GM21723 (cell line): ENCODE results near the gene TNFAIP8.

ENCODE experiments used
- ATAC-seq: cut with Tn5 transposase; IDR thresholded peaks from one replicate; pipeline ENCODE4 v1.9.1; 2021; ENCODE audit warnings: mild to moderate bottlenecking, moderate library complexity; ENCODE audit not compliant: unreplicated experiment

The TNFAIP8 gene

GRCh38 chr5:119345861-119346260, 10.0 kb upstream of the TNFAIP8 start:
- ATAC-seq = no peak

GRCh38 chr5:119346394-119346793, 9.4 kb upstream of the TNFAIP8 start:
- no peak for ATAC-seq

- ATAC-seq = no peak
Observed at GRCh38 chr5:119347574-119347973, 8.2 kb upstream of the TNFAIP8 start.

- ATAC-seq = no peak
Observed at GRCh38 chr5:119347991-119348390, 7.8 kb upstream of the TNFAIP8 start.

GRCh38 chr5:119353213-119353612, 2.6 kb upstream of the TNFAIP8 start:
- ATAC-seq = no peak

GRCh38 chr5:119353686-119354366, 2.0 kb upstream of the TNFAIP8 start:
- peak; percentile 64 for ATAC-seq

- peak; percentile 16 for ATAC-seq
Observed at GRCh38 chr5:119354537-119355243, 1.1 kb upstream of the TNFAIP8 start.

GRCh38 chr5:119355244-119355638, 578 bp upstream of the TNFAIP8 start:
- no peak for ATAC-seq

- ATAC-seq = no peak
Observed at GRCh38 chr5:119356612-119357188, 881 bp downstream of the TNFAIP8 start.

- no peak for ATAC-seq
Observed at GRCh38 chr5:119357270-119357669, 1.5 kb downstream of the TNFAIP8 start.

- ATAC-seq = no peak
Observed at GRCh38 chr5:119357808-119358529, 2.1 kb downstream of the TNFAIP8 start.

- ATAC-seq = no peak
Observed at GRCh38 chr5:119358530-119358900, 2.7 kb downstream of the TNFAIP8 start.

GRCh38 chr5:119358901-119359603, 3.2 kb downstream of the TNFAIP8 start:
- no peak for ATAC-seq

- no peak for ATAC-seq
Observed at GRCh38 chr5:119359737-119360413, 4.1 kb downstream of the TNFAIP8 start.

- no peak for ATAC-seq
Observed at GRCh38 chr5:119360905-119361593, 5.2 kb downstream of the TNFAIP8 start.

GRCh38 chr5:119361594-119362125, 5.8 kb downstream of the TNFAIP8 start:
- no peak for ATAC-seq

- ATAC-seq = no peak
Observed at GRCh38 chr5:119362714-119363113, 6.9 kb downstream of the TNFAIP8 start.

GRCh38 chr5:119363271-119363670, 7.5 kb downstream of the TNFAIP8 start:
- no peak for ATAC-seq

- ATAC-seq = no peak
Observed at GRCh38 chr5:119363936-119364335, 8.1 kb downstream of the TNFAIP8 start.
